Thyroid gland (tissue), 4 donors: ENCODE data around the gene ACOT9. TPM values are rescaled to one million over a fixed set of nuclear protein-coding genes. Genes with fewer than 3 reads are reported as not detected.
"Not testable (repeated sequence)": the region's sequence is repeated elsewhere in the genome, so short reads cannot be mapped to it uniquely, and the experiment has no call there.

Source experiments
- DNase-seq, 2 donors: peaks; one replicate each; pipeline ENCODE4 v3.0.0-alpha.2; 2019
- H3K27ac ChIP-seq, 3 donors: fragments of 200-600 bp; sonication (generic); 1 replicate in 2 of 3; 2 replicates in 1 of 3; pipeline ENCODE4 v1.5.1; 2016 to 2019; ENCODE audit warnings: mild to moderate bottlenecking in 1 of 3, moderate library complexity in 1 of 3
- H3K27me3 ChIP-seq: fragments of 200-600 bp; sonication (generic); one replicate; pipeline ENCODE4 v1.5.1; 2019
- H3K36me3 ChIP-seq, 2 donors: fragments of 200-600 bp; sonication (generic); one replicate each; pipeline ENCODE4 v1.5.1; 2016 to 2019
- H3K4me1 ChIP-seq, 2 donors: fragments of 200-600 bp; sonication (generic); one replicate each; pipeline ENCODE4 v1.5.1; 2017 to 2019
- H3K4me3 ChIP-seq, 3 donors: fragments of 200-600 bp; sonication (generic); replicated peaks in 1 of 3; 1 replicate in 2 of 3; 2 replicates in 1 of 3; pipeline ENCODE4 v1.5.1; 2016; ENCODE audit warnings: mild to moderate bottlenecking in 1 of 3
- H3K9me3 ChIP-seq: fragments of 200-600 bp; sonication (generic); one replicate; pipeline ENCODE4 v1.5.1; 2017
- CTCF ChIP-seq, 6 experiments: fragments of 200-600 bp in 3 of 6; fragments of 450-650 bp in 3 of 6; sonication (generic) in 3 of 6; IDR thresholded peaks; one replicate each; pipeline ENCODE4 v1.5.1; 2016 to 2019; ENCODE audit warnings: antibody characterized with exemption in 6 of 6, mild to moderate bottlenecking in 2 of 6, inconsistent platforms in 1 of 6, moderate library complexity in 1 of 6
- POLR2A ChIP-seq, 2 donors: fragments of 450-650 bp; IDR thresholded peaks; one replicate each; pipeline ENCODE4 v1.6.1; 2017; ENCODE audit warnings: antibody characterized with exemption in 2 of 2, mild to moderate bottlenecking in 2 of 2, moderate library complexity in 1 of 2
- WGBS, 2 donors: methylation state at CpG; one replicate each; pipeline ENCODE4 v1.1.5; 2017; 5-methylcytosine and 5-hydroxymethylcytosine counted together
- intact Hi-C: fragments of 100-400 bp; cut with DNase I; formaldehyde crosslinking; loops from one replicate; pipeline ENCODE4 v1.15.1; 2023
- total RNA-seq, 4 donors: library from RNA; depleted of rRNA; stranded (reverse); fragments of >200 nt; gene quantifications; one replicate each; pipeline ENCODE4 v1.2.3, GENCODE V29; 2016

ACOT9 gene
- total RNA-seq, 4 donors from 2014 or later = 50.1 to 73.9 (median 62.8) TPM

GRCh38 chrX:23776363-23776762 lies 33.3 kb upstream of the ACOT9 start:
- no peak for TF ChIP-seq POLR2A (IDR thresholded peaks at IDR 0.05)
- TF ChIP-seq CTCF (IDR thresholded peaks at IDR 0.05) = no peak
- no peak overlapping the region for H3K27ac ChIP-seq
- WGBS, 2 donors = 94 to 97% methylated on average over 3 of the region's 3 CpGs
- H3K4me1 ChIP-seq = no peaks in the 10 kb centered on the region
- H3K36me3 ChIP-seq = no peaks in the 10 kb centered on the region
- no peaks in the 10 kb centered on the region for H3K27me3 ChIP-seq
- no peak for DNase-seq
- H3K9me3 ChIP-seq = no peaks in the 10 kb centered on the region
- intact Hi-C loops = no loop called here
- H3K4me3 ChIP-seq = no peak overlapping the region

- 64 to 80% methylated on average over 3 of the region's 3 CpGs for WGBS, 2 donors
- Histone ChIP-seq H3K9me3 (no peaks in the 10 kb centered on the region), H3K36me3 (no peaks in the 10 kb centered on the region), H3K4me3 (no peak overlapping the region), H3K4me1 (no peaks in the 10 kb centered on the region), H3K27me3 (no peaks in the 10 kb centered on the region), H3K27ac (no peak overlapping the region)
- intact Hi-C loops = no loop called here
- DNase-seq = no peak
- TF ChIP-seq POLR2A (IDR thresholded peaks at IDR 0.05) (no peak), CTCF (IDR thresholded peaks at IDR 0.05) (no peak)
Observed at GRCh38 chrX:23773601-23774175, 30.6 kb upstream of the ACOT9 start.

- H3K4me1 ChIP-seq, H3K27me3 ChIP-seq, H3K27ac ChIP-seq, H3K9me3 ChIP-seq, H3K36me3 ChIP-seq, H3K4me3 ChIP-seq, DNase-seq, intact Hi-C loops: not testable (repeated sequence)
- 95 to 96% methylated on average over 2 to 7 of the region's 7 CpGs for WGBS, 2 donors
Observed at GRCh38 chrX:23771086-23771485, 28.0 kb upstream of the ACOT9 start.

- intact Hi-C loops = no loop called here
- Histone ChIP-seq H3K4me1 (no peaks in the 10 kb centered on the region), H3K27ac (no peak overlapping the region), H3K27me3 (no peaks in the 10 kb centered on the region), H3K36me3 (no peaks in the 10 kb centered on the region), H3K4me3 (no peak overlapping the region), H3K9me3 (no peaks in the 10 kb centered on the region)
- no peak for DNase-seq
- 90 to 100% methylated on average over 2 of the region's 2 CpGs for WGBS, 2 donors
- TF ChIP-seq CTCF (IDR thresholded peaks at IDR 0.05) (no peak), POLR2A (IDR thresholded peaks at IDR 0.05) (no peak)
Observed at GRCh38 chrX:23770142-23770541, 27.1 kb upstream of the ACOT9 start.

- WGBS, 2 donors = 38 to 84% methylated on average over 2 to 6 of the region's 28 CpGs
- intact Hi-C loops = no loop called here
- Histone ChIP-seq H3K4me3 (no peak overlapping the region), H3K27me3 (no peaks in the 10 kb centered on the region), H3K4me1 (no peaks in the 10 kb centered on the region), H3K27ac (no peak overlapping the region), H3K36me3 (no peaks in the 10 kb centered on the region), H3K9me3 (no peaks in the 10 kb centered on the region)
- TF ChIP-seq CTCF (IDR thresholded peaks at IDR 0.05) (no peak), POLR2A (IDR thresholded peaks at IDR 0.05) (no peak)
- no peak for DNase-seq
Observed at GRCh38 chrX:23766650-23767551, 23.8 kb upstream of the ACOT9 start.
